Fibroblast of skin of right quadriceps (primary cell): ENCODE measurements around the gene CCDC51.
"Not testable (repeated sequence)": the region's sequence is repeated elsewhere in the genome, so short reads cannot be mapped to it uniquely, and the experiment has no call there.

ENCODE experiments used
- DNase-seq: peaks from one replicate; pipeline ENCODE4 v3.0.0-alpha.2; 2013

Gene CCDC51

GRCh38 chr3:48439820-48440589, at the start of gene CCDC51, which contains the start of gene TMA7:
CCDC51 (minus strand) TSS chr3:48440119; CDS start chr3:48435128, 4,991 bp downstream.
TMA7 (plus strand) TSS chr3:48440257; CDS start chr3:48440297, 40 bp downstream.
- peak; percentile 94 for DNase-seq

GRCh38 chr3:48486952-48487351, 47.0 kb upstream of the CCDC51 start:
- DNase-seq: no peak

DNA sequence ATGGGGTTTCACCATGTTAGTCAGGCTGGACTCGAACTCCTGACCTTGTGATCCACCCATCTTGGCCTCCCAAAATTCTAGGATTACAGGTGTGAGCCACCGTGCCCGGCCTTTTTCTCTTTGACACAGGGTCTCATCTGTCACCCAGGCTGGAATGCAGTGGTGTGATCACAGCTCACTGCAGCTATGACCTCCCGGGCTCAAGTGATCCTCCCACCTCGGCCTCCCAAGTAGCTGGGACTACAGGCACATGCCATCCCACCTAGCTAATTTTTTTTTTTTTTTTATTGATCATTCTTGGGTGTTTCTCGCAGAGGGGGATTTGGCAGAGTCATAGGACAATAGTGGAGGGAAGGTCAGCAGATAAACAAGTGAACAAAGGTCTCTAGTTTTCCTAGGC, 42.9 kb upstream of the CCDC51 start:
- not testable (repeated sequence) for DNase-seq

GRCh38 chr3:48480891-48481290, 41.0 kb upstream of the CCDC51 start:
- DNase-seq: not testable (repeated sequence)

- no peak for DNase-seq
Observed at GRCh38 chr3:48478626-48479555, 39.0 kb upstream of the CCDC51 start.

- DNase-seq: no peak
Observed at GRCh38 chr3:48477959-48478520, 38.1 kb upstream of the CCDC51 start.

- DNase-seq: no peak
Observed at GRCh38 chr3:48476426-48477053, 36.6 kb upstream of the CCDC51 start.

DNA sequence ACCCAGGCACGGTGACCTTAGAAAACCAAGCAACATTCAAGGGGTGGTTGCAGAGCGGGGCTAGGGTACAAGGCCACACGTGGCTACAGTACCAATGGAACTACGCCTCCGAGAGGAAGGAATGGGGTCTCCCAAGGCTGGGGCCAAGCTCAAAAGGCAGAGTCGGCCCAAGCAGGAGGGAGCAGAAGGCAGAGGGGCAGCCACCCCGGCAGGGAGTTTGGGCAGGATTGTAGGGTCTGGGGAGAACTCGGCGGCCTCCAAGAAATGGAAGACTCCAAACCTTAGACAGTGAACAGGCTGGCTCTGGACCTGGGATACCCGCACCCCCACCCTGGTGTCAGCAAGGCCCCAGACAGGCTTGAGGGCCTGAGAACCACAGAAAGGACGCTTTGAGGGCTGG, 35.3 kb upstream of the CCDC51 start:
- no peak for DNase-seq

GRCh38 chr3:48474619-48475018, 34.7 kb upstream of the CCDC51 start:
- no peak for DNase-seq

DNA sequence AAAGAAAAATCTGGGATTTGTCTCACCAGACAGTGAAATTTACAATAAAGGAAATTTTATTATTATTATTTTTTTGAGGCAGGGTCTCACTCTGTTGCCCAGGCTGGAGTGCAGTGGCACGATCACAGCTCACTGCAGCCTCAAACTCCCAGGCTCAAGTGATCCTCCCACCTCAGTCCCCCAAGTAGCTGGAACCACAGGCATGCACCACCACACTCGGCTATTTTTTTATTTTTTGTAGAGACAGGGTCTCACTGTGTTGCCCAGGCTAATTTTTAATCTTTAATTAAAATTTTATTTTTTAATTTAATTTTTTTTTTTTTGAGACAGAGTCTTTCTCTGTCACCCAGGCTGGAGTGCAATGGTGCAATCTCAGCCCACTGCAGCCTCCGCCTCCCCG, 34.1 kb upstream of the CCDC51 start:
- DNase-seq: not testable (repeated sequence)

GRCh38 chr3:48473617-48473952, 33.7 kb upstream of the CCDC51 start:
- no peak for DNase-seq

DNA sequence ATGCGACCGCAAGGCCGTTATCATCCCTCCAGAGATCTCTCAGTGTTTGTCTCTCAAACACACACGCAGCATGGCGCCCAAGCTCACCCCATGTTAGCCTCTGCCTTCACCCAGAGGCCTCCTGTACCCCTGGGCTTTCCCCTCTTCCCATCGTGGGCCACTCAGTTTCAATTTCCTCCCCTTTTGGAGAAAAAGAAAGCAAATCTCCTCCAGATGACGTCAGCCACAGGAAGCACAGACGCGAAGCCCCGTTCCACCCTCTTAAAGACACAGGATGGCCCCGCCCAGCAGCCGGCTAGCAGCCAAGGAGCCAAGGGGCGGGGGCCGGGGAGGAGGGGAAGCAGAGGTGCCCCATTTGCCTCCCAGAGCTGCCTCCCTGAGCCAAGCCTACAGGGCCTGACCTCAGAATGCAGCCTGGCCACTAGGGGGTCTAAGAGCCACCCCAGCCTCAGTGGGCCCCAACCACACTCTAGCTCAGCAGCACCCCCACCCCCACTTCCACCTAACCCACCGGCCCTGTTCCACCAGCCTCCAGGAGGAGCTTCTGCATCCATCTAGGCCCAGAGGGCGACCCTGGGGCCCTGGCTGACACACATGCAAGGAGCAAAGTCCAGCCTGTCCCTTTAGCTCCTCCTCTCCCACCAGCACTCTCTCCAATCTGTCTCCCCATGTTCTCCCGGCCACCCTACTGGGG, 33.2 kb upstream of the CCDC51 start:
- peak; percentile 92 for DNase-seq

- no peak for DNase-seq
Observed at GRCh38 chr3:48472673-48472922, 32.7 kb upstream of the CCDC51 start.

DNA sequence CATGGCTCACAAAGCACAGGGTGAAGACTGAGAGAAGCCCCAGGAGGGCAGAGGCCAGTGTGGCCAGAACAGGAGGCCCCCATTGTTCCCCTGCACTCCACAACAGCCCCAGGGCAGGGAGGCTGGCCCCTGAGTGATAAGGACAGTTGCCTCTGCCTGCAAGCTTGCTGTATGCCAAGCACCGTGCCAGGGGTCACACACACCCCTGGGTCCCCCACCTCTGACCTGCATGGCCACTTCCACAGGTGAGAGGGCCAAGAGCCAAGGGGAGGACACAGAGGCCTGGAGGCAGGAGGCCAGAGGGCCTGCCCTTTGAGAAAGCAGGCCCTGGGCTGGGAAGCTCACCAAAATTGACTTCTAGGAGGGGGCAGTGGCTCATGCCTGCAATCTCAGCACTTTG, 30.4 kb upstream of the CCDC51 start:
- DNase-seq: no peak

- no peak for DNase-seq
Observed at GRCh38 chr3:48469046-48469915, 29.4 kb upstream of the CCDC51 start.

- no peak for DNase-seq
Observed at GRCh38 chr3:48468329-48468731, 28.4 kb upstream of the CCDC51 start.

DNA sequence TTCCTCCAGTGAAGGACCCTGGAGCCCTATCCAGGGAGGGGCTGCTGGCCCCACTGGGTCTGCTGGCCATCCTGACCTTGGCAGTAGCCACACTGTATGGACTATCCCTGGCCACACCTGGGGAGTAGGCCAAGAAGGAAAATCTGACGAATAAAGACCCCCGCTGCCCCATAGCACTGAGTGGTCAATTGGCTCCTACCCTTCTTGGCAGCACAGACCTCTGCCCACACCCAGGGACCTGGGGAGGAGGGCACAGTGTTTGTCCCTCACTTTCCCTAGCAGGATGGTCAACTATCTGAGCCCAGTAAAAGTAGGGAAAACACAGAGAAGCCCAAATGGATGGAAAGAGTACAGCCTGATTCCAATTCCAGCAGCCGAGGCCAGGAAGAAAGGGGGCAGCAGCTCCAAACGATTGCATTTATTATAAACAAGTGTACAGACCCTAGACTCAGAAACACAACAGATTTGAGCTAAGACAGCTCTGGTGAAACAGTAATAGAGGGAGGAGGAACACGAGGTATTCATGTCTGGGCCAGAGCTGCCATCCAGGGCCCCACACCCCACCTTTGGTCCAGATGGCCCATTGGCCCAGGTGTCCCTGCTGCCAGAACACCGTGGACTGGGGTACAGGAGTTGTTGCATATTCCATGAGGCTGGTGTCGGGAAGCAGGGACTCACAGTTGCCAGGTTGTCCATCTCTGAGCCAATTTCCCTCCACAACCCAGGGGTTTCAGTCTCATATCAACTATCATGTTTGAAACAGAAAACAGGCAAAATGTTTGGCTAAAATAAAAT, 27.8 kb upstream of the CCDC51 start:
- DNase-seq: no peak

GRCh38 chr3:48467110-48467454, 27.2 kb upstream of the CCDC51 start:
- no peak for DNase-seq

DNA sequence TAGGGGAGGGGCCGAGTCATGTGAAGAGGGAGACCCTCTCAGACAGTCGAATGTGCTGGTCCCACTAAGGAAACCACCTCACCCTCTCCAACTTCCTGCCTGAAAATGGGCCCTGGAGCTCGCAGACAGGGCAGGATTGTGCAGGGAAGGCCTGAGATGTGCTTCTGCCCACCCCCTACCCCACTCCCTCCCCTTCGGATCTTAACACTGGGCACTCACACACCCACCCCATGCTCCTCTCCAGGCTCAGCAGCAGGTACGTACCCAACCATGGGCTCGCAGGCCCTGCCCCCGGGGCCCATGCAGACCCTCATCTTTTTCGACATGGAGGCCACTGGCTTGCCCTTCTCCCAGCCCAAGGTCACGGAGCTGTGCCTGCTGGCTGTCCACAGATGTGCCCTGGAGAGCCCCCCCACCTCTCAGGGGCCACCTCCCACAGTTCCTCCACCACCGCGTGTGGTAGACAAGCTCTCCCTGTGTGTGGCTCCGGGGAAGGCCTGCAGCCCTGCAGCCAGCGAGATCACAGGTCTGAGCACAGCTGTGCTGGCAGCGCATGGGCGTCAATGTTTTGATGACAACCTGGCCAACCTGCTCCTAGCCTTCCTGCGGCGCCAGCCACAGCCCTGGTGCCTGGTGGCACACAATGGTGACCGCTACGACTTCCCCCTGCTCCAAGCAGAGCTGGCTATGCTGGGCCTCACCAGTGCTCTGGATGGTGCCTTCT, 26.6 kb upstream of the CCDC51 start:
- no peak for DNase-seq
